Heart right ventricle (tissue), 16 donors: ENCODE data around the gene AGPAT4. TPM values are rescaled to one million over a fixed set of nuclear protein-coding genes. Genes with fewer than 3 reads are reported as not detected.
A peak's percentile ranks its signal among the peaks of the same experiment; 100 is the strongest.
"Not testable (repeated sequence)": the region's sequence is repeated elsewhere in the genome, so short reads cannot be mapped to it uniquely, and the experiment has no call there.

Experiments
- ATAC-seq, 8 donors: fragments of 200-7000 bp; cut with Tn5 transposase; one replicate each; pipeline ENCODE4 v1.9.1; 2020; ENCODE audit warnings: mild to moderate bottlenecking in 8 of 8, moderate library complexity in 8 of 8, moderate number of reproducible peaks in 1 of 8
- DNase-seq, 2 donors: peaks; one replicate each; pipeline ENCODE4 v3.0.0-alpha.2; 2020
- H3K27ac ChIP-seq, 10 donors: fragments of 200-600 bp; sonication (generic) in 2 of 10; one replicate each; pipeline versions ENCODE4 v1.5.0 to v1.8.0; 2020 to 2022; ENCODE audit warnings: mild to moderate bottlenecking in 3 of 10
- H3K27me3 ChIP-seq, 7 donors: fragments of 200-600 bp; one replicate each; pipeline ENCODE4 v1.8.0; 2021 to 2022; ENCODE audit warnings: mild to moderate bottlenecking in 2 of 7
- H3K36me3 ChIP-seq, 9 donors: fragments of 200-600 bp; sonication (generic) in 1 of 9; one replicate each; pipeline versions ENCODE4 v1.5.0 to v1.8.0; 2020 to 2022; ENCODE audit warnings: mild to moderate bottlenecking in 2 of 9
- H3K4me1 ChIP-seq, 9 donors: fragments of 200-600 bp; sonication (generic) in 1 of 9; one replicate each; pipeline versions ENCODE4 v1.5.0 to v1.8.0; 2020 to 2022; ENCODE audit warnings: mild to moderate bottlenecking in 4 of 9
- H3K4me3 ChIP-seq, 10 donors: fragments of 200-600 bp; sonication (generic) in 2 of 10; one replicate each; pipeline versions ENCODE4 v1.5.0 to v1.8.0; 2020 to 2022; ENCODE audit warnings: mild to moderate bottlenecking in 7 of 10, moderate library complexity in 2 of 10
- H3K9me3 ChIP-seq, 11 donors: fragments of 200-600 bp in 10 of 11; sonication (generic) in 2 of 11; one replicate each; pipeline versions ENCODE4 v1.5.0 to v1.8.0; 2013 to 2022; ENCODE audit warnings: mild to moderate bottlenecking in 2 of 11, control low read depth in 1 of 11, moderate library complexity in 1 of 11
- WGBS, 2 donors: extraction: QIAGEN DNeasy Blood & Tissue Kit; methylation state at CpG; one replicate each; pipeline ENCODE4 v1.1.7; 2013; ENCODE audit warnings: inconsistent platforms in 1 of 2; 5-methylcytosine and 5-hydroxymethylcytosine counted together
- intact Hi-C, 10 donors: fragments of 100-400 bp; cut with DNase I; formaldehyde crosslinking; loops; one replicate each; pipeline versions ENCODE4 v1.11.1 to v1.14.2; 2022
- polyA plus RNA-seq, 2 donors: library from polyadenylated mRNA; stranded (reverse); fragments of 200-250 nt; gene quantifications; one replicate each; pipeline ENCODE4 v1.2.3, GENCODE V29; 2013
- total RNA-seq, 10 donors: library from RNA; stranded (reverse); fragmentation: NEBNext Ultra II Directional in 3 of 10; extraction: Animal tissue kit (Norgen Biotek cat#: 25700) in 3 of 10; gene quantifications; one replicate each; pipeline versions ENCODE4 v1.2.1 to v1.2.4, GENCODE V29; 2021 to 2023
- TF ChIP-seq, protein P1 (sequence below), 9 donors: fragments of 200-600 bp; sonication (generic) in 2 of 9; IDR thresholded peaks; one replicate each; pipeline versions ENCODE4 v1.5.0 to v1.8.0; 2021 to 2022; ENCODE audit warnings: antibody characterized with exemption in 9 of 9, mild to moderate bottlenecking in 5 of 9, moderate library complexity in 1 of 9
- donor health status: Arrhythmogenic right ventricular cardiomyopathy.
- donor health status: ischemic (EF 13 %, LVEDD 7.1; RV severe dilation, severe dysfunction).
- donor health status: healthy with polysubstance abuse.
- donor health status: DM: no; HTN: yes; CAD: no.
- donor health status: DM: no; HTN: no; CAD: no.
- donor health status: ischemic (EF 25% LVEDD 6.9; RV normal size, moderate dysfunction).
- donor health status: ischemic (EF 25% LVEDD 5.7; RV mildly dilated, moderate dysfunction).
- donor health status: healthy.
- donor health status: DM: yes; HTN: yes; CAD: no.
- donor health status: Ischemic cardiomyopathy.
- donor health status: ischemic (EF 35%, LVEDD 5.7; RV mildly dilated, moderate dysfunction).
- donor health status: nonischemic (EF 11% LVEDD 7.7; RV severe dilation, severe dysfunction).
- donor health status: DM: yes; HTN: yes; CAD: no.
- donor health status: PGD.
- donor health status: ischemic (EF 29% LVEDD 5.4; RV normal size, mild dysfunction).
- donor health status: nonischemic (EF 23%, LVEDD 6.1; RV moderate dilation, normal function).

The AGPAT4 gene
- total and polyA plus RNA-seq, 12 donors = 1.2 to 3.8 (median 1.6) TPM

DNA sequence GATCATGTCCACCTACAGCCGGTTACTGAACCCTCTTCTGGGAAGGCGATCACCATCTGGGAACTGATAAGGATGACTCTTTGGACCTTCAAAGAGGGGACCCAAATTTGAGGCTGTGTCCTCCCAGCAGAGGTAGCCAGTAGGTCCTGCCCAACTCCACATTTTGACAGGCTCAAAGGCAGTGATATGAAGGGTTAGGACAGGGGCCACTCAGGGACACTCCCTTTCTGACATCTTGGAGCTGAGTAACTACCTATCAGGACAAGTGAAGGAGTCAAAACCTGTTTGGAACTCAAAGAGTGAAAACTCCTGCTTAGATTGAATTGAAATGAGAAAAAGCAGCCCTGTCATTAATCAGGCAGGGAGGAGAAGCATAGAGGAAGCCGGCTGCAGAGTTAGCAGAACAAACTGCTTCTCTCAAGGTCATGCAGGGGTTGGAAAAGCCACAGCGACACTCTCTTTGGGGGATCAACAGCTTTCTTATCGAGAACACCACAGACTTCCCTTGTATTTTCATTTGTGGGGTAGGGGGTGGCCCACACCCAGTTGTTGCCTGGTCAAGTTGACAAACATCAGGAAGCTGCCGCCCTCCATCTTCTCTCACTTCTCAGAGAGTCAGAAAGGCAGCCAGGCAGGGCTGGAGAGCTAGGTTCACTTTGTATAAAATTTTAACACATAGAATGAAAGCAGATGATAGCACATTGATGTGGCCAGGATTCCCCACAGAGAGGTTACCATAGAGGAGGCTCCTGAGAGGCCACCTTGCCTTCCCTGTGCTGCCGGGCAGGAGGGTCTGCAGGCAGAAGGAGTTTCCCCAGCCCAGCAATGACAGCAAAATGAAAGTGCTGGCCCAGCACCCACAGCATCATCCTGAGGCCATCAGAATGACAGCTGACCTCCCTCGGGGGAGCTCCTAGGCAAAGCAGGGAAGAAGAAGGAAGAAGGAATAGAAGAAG is 47.6 kb downstream of the AGPAT4 start:
- no peak for DNase-seq
- intact Hi-C loops = no loop called here
- TF ChIP-seq, protein P1, sequence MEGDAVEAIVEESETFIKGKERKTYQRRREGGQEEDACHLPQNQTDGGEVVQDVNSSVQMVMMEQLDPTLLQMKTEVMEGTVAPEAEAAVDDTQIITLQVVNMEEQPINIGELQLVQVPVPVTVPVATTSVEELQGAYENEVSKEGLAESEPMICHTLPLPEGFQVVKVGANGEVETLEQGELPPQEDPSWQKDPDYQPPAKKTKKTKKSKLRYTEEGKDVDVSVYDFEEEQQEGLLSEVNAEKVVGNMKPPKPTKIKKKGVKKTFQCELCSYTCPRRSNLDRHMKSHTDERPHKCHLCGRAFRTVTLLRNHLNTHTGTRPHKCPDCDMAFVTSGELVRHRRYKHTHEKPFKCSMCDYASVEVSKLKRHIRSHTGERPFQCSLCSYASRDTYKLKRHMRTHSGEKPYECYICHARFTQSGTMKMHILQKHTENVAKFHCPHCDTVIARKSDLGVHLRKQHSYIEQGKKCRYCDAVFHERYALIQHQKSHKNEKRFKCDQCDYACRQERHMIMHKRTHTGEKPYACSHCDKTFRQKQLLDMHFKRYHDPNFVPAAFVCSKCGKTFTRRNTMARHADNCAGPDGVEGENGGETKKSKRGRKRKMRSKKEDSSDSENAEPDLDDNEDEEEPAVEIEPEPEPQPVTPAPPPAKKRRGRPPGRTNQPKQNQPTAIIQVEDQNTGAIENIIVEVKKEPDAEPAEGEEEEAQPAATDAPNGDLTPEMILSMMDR (IDR thresholded peaks at IDR 0.05) = no peak
- Histone ChIP-seq H3K4me1 (peaks cover 0 to 45% (median 29%) of the 10 kb centered on the region in 9 donors), H3K9me3 (no peaks in the 10 kb centered on the region), H3K4me3 (peak overlapping the region in 1 of 10 donors; percentile 12), H3K27me3 (no peaks in the 10 kb centered on the region), H3K27ac (peak overlapping the region in 2 of 10 donors; percentile 17 to 64), H3K36me3 (peaks cover 0 to 10% (median 0%) of the 10 kb centered on the region in 9 donors)
- 51 to 53% methylated on average over 8 of the region's 8 CpGs for WGBS, 2 donors
- peak in 4 of 8 donors; percentile 30 to 50 (median 38) for ATAC-seq

GRCh38 chr6:161225681-161226008 is 48.2 kb downstream of the AGPAT4 start:
- Histone ChIP-seq H3K27me3 (no peaks in the 10 kb centered on the region), H3K36me3 (peaks cover 0 to 3% (median 0%) of the 10 kb centered on the region in 9 donors), H3K9me3 (no peaks in the 10 kb centered on the region), H3K4me1 (peaks cover 0 to 45% (median 29%) of the 10 kb centered on the region in 9 donors), H3K27ac (peak overlapping the region in 1 of 10 donors; percentile 64), H3K4me3 (no peak overlapping the region)
- DNase-seq (no peak), ATAC-seq (no peak)
- 75 to 82% methylated on average over 8 of the region's 8 CpGs for WGBS, 2 donors
- TF ChIP-seq, protein P1 (IDR thresholded peaks at IDR 0.05) = no peak
- intact Hi-C loops = no loop called here

GRCh38 chr6:161224951-161225680 is 48.7 kb downstream of the AGPAT4 start:
- H3K36me3 ChIP-seq, H3K9me3 ChIP-seq, H3K27me3 ChIP-seq, DNase-seq, H3K27ac ChIP-seq, ATAC-seq, intact Hi-C loops, H3K4me3 ChIP-seq: not testable (repeated sequence)
- 91 to 94% methylated on average over 16 of the region's 16 CpGs for WGBS, 2 donors
- peaks cover 0 to 45% (median 29%) of the 10 kb centered on the region in 9 donors for H3K4me1 ChIP-seq

- intact Hi-C loops = no loop called here
- ATAC-seq = no peak
- no peaks in the 10 kb centered on the region for H3K36me3 ChIP-seq
- no peaks in the 10 kb centered on the region for H3K27me3 ChIP-seq
- H3K27ac ChIP-seq = no peak overlapping the region
- TF ChIP-seq, protein P1 (IDR thresholded peaks at IDR 0.05) = no peak
- H3K9me3 ChIP-seq = no peaks in the 10 kb centered on the region
- WGBS, 2 donors = 75 to 94% methylated on average over 3 of the region's 3 CpGs
- H3K4me3 ChIP-seq = no peak overlapping the region
- no peak for DNase-seq
- peaks cover 0 to 32% (median 17%) of the 10 kb centered on the region in 9 donors for H3K4me1 ChIP-seq
Measured at GRCh38 chr6:161223646-161224045, 50.2 kb downstream of the AGPAT4 start.
